Activated T-cell treated with anti-CD3 and anti-CD28 coated beads, Interleukin-2, amount 50 U/mL, for 24 hours (primary cell): ENCODE measurements around the gene TRAPPC2.

Experiments used
- DNase-seq: peaks from one replicate; pipeline ENCODE4 v3.0.0-alpha.2; 2020
- H3K27ac Mint-ChIP-seq: 2 replicates; pipeline ENCODE4 v1.8.0; 2020; ENCODE audit warnings: mild to moderate bottlenecking, mixed read lengths
- H3K27me3 Mint-ChIP-seq: 2 replicates; pipeline ENCODE4 v1.8.0; 2020; ENCODE audit warnings: mixed read lengths
- H3K36me3 Mint-ChIP-seq: 2 replicates; pipeline ENCODE4 v1.8.0; 2020; ENCODE audit warnings: low read depth, mixed read lengths
- H3K4me1 Mint-ChIP-seq: 2 replicates; pipeline ENCODE4 v1.8.0; 2020; ENCODE audit warnings: low read depth, mixed read lengths
- H3K4me3 Mint-ChIP-seq: 2 replicates; pipeline ENCODE4 v1.8.0; 2020; ENCODE audit warnings: mild to moderate bottlenecking, moderate library complexity, mixed read lengths
- H3K9me3 Mint-ChIP-seq: 2 replicates; pipeline ENCODE4 v1.8.0; 2020; ENCODE audit warnings: mixed read lengths

Gene TRAPPC2

DNA sequence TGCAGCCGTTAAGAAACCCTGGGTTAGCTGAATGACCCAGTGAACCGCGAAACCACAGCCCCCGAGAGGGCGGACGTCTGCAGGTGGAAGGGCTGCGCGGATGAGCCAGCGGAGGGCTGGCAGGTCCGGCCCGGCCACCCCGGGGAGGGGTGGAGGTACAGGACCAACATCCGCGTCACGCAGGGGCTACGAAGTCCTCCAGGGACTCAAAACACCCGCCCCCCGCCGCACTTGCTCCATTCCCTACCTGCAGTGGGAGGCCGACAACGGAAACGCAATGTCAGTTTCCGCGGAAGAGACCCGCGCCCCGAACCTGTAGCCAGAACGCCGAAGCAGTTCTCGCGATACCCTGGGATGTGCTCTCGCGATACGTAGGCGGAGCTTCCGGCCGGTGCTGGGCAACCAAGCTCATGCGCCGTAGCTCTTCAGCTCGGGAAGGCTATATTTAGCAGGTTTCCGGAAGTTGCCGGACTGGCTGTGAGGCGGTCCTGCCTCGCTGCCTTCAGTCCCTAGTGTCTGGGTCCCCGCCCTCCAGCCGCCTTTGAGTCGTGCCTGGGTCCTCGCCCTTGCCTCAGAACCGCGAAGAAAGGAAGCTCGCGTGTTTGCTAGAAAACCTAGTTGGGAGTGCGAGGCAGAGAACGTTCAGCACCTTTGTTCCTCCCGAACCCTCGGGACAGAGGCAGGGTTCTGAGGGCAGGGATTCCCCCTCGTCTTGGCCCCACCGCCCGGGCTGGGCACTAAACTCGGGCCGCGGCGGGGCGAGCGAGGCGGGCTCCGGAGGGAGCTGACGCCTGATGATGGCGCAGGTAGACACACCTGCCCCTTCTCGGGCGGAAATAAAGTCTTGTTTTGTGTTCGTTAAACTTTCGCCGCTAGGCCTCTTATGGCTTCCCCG is at the start of gene TRAPPC2, which contains the start of gene OFD1:
TSS of gene TRAPPC2 (minus strand) at position 343 of the 895 bp plus-strand sequence. CDS start 14,657 bp downstream, outside the sequence.
TSS of gene OFD1 (plus strand) at position 471 of the 895 bp plus-strand sequence. CDS start at position 795, 324 bp downstream.
- peak; percentile 92 for DNase-seq
- H3K4me3 Mint-ChIP-seq = peak within 1 kb of the TSS; percentile 86
- H3K9me3 Mint-ChIP-seq = no peaks in the 10 kb centered on the region
- peaks cover 64% of the 10 kb centered on the region for H3K36me3 Mint-ChIP-seq
- H3K27me3 Mint-ChIP-seq = peaks cover 21% of the 10 kb centered on the region
- peaks cover 54% of the 10 kb centered on the region for H3K4me1 Mint-ChIP-seq
- peak within 1 kb of the TSS; percentile 93 for H3K27ac Mint-ChIP-seq

DNA sequence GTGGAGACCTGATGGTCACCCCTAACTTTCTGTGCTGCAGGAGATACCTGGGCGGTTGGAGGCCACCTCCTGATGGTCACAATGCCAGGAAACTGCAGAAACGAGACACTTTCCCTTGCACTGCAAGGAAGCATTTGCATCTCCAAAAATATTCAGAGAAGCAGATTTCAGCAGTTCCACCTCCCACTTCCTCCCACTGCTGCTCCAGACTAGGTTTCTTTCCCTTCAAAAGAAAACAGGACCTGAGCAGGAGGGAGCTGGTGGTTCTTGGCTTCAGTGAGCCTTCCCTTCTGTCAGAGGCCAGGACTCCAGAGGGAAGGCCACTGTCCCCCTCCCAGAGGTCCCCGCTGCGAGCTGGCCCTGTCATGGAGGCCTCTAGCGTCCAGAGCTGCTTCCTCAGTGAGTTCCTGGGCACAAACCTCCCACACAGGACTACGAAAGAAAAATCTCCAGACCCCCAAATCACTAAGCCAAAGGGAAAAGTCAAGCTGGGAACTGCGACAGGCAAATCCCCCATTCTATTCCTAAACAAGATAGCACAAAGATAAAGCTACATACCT is 46.5 kb upstream of the TRAPPC2 start:
- H3K36me3 Mint-ChIP-seq = peaks cover 13% of the 10 kb centered on the region

DNA sequence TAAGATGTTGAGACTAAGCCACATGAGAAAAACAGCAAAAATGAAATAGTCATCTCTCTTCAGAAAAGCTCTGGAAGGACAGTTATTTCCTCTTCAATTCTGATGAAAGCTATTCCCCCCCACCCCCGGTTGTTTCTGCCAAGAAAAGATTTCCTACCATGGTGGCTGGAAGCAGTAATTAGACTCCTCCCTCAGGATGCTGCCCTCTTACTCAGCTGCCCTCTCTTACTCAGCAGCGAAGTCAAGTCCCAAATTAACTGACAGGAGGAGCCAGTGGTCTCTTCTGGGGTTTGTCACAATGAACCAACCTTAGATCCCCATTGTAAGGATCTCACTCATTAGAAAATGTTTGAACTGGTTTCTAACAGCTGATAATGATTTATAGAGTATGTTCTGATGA is 44.5 kb upstream of the TRAPPC2 start:
- H3K4me1 Mint-ChIP-seq = peaks cover 4% of the 10 kb centered on the region
- H3K27me3 Mint-ChIP-seq = peaks cover 15% of the 10 kb centered on the region
- H3K27ac Mint-ChIP-seq = peak overlapping the region; percentile 44
- peaks cover 33% of the 10 kb centered on the region for H3K36me3 Mint-ChIP-seq
- no peaks in the 10 kb centered on the region for H3K9me3 Mint-ChIP-seq
- DNase-seq = no peak
- H3K4me3 Mint-ChIP-seq = no peak overlapping the region

More for the DNA sequence above, 46.5 kb upstream of the TRAPPC2 start:
- no peak for DNase-seq
- no peak overlapping the region for H3K27ac Mint-ChIP-seq
- no peak overlapping the region for H3K4me3 Mint-ChIP-seq
- peaks cover 4% of the 10 kb centered on the region for H3K4me1 Mint-ChIP-seq
- H3K27me3 Mint-ChIP-seq = peaks cover 21% of the 10 kb centered on the region
- no peaks in the 10 kb centered on the region for H3K9me3 Mint-ChIP-seq

DNA sequence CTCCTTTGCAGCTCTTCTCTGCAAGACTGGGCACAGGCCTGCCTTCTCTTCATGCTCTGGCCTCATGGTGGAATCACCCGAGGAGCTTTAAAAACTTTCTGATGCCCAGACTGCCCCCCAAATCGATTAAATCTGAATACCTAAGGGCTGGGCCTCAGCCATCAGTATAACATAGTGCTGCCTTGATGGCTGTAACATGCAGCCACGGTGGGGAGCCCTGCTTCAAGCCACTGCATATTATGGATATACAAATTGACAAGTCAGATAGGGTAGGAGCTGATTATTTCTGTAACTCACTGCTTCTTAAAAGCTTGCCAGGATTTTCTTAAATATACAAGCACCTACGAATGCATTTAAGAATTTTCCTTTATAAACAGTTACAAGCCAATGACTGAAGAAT is 42.0 kb upstream of the TRAPPC2 start:
- DNase-seq = no peak
- no peak overlapping the region for H3K27ac Mint-ChIP-seq
- peaks cover 4% of the 10 kb centered on the region for H3K4me1 Mint-ChIP-seq
- peaks cover 53% of the 10 kb centered on the region for H3K36me3 Mint-ChIP-seq
- no peak overlapping the region for H3K4me3 Mint-ChIP-seq
- no peaks in the 10 kb centered on the region for H3K9me3 Mint-ChIP-seq
- H3K27me3 Mint-ChIP-seq = peaks cover 12% of the 10 kb centered on the region

DNA sequence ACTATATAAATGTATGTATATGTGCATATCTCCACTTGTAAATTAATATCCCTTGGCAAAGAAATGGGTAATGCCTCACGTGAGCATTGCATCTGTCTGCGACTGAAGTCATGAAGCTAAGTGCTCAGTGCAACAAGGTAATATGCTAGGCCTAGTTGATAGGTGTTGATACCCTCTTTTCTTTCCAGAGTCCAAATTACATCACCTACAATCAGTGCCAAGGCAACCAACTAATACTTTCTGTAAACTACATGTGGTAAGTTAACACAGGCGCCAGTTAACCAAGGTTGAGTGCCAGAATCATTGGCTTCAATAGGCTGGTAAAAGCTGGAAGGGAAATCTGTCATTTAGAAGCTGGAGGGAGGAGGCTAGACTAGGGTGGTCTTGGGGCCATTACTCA is 41.4 kb upstream of the TRAPPC2 start:
- H3K4me1 Mint-ChIP-seq = peaks cover 4% of the 10 kb centered on the region

DNA sequence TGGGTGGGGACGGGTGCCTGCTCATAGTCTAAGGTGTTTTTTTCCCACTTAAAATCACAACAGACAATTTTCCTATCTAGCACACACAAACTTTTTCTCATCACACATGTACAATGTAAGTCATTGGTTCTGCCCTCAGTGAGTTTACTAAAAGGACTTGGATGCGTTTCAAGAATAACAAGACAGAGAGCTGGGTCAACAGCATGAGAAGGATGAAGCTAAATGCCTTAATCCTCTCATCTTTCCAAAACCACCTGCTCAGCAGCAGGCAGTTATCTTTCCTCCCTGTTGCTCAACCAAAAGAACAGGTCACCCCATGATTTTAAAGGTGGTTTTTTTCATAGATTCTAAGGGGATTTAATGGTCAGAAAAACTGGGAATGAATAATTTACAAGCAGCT is 40.3 kb upstream of the TRAPPC2 start:
- Mint-ChIP-seq H3K4me1 (peaks cover 4% of the 10 kb centered on the region), H3K9me3 (no peaks in the 10 kb centered on the region), H3K4me3 (no peak overlapping the region), H3K27ac (no peak overlapping the region), H3K36me3 (peaks cover 68% of the 10 kb centered on the region), H3K27me3 (peaks cover 3% of the 10 kb centered on the region)
- DNase-seq = no peak

More for the DNA sequence above, 41.4 kb upstream of the TRAPPC2 start:
- H3K27me3 Mint-ChIP-seq = peaks cover 7% of the 10 kb centered on the region
- no peak overlapping the region for H3K27ac Mint-ChIP-seq
- H3K36me3 Mint-ChIP-seq = peaks cover 57% of the 10 kb centered on the region
- no peaks in the 10 kb centered on the region for H3K9me3 Mint-ChIP-seq
- DNase-seq = no peak
- H3K4me3 Mint-ChIP-seq = no peak overlapping the region

DNA sequence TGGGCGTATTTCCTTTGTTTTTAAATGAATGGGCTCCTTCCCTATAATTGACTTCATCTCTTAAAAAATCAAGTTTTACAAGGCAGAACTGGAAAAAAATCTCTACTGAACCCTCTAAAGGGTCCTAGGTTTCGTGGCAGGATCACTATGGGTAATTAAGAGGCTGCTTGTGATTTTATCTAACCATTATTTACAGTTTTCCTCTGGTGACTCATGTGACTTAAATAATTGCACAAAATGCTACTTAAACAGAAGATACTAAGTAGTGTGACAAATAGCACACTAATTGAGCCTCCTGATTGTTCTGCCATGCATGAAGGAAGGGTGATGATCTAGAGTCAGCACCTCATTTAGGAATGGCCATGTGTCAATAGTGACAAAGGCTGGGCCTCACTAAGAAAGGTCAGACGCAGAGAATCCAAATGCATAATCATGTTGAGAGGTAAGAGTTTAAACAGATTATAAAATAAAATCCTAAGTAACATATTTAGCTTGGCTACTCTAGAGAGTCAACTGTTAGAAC is 35.7 kb upstream of the TRAPPC2 start:
- Mint-ChIP-seq H3K4me3 (no peak overlapping the region), H3K9me3 (no peaks in the 10 kb centered on the region), H3K36me3 (peaks cover 91% of the 10 kb centered on the region), H3K4me1 (no peaks in the 10 kb centered on the region), H3K27me3 (peaks cover 10% of the 10 kb centered on the region), H3K27ac (no peak overlapping the region)
- DNase-seq = no peak

DNA sequence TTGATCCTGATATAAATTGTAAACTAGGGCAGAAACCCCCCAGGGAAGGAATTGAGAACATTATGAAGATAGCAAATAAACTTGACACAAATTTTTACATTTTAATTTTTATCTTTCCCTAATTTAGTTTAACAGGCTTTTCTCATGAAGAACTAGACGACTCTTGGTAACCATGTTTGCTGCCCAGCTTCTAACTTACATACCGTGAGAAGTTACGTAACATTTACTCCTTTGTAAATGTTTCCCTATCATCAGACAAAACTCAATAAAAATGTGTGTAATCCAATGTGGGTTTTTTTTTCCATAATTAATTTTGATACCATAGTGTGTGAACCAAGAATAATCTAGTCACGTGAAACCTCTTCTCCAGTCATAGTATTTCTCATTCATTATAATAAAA is 34.5 kb upstream of the TRAPPC2 start:
- H3K36me3 Mint-ChIP-seq = peaks cover 86% of the 10 kb centered on the region

DNA sequence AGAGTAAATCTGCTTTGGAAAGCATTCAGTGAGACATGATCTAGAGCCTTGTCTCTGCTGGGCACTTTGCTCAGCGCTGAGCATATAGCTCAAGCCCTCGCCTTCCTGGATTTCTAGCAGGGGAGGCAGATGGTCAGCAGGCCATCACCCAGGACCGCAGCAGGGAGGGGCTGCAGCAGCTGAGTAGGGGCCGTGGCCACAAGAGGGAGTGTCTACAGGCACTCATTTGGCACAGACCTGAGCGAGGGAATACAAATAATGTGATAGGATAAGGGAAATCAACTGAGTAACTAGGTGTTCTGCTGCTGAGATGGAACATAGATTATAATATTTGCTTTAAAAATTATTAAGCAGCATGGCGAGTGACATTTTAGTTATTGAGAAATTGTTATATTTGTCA is 30.3 kb upstream of the TRAPPC2 start:
- Mint-ChIP-seq H3K36me3 (peaks cover 90% of the 10 kb centered on the region), H3K9me3 (no peaks in the 10 kb centered on the region), H3K4me1 (peaks cover 6% of the 10 kb centered on the region), H3K27ac (peak overlapping the region; percentile 48), H3K4me3 (no peak overlapping the region), H3K27me3 (peaks cover 27% of the 10 kb centered on the region)
- DNase-seq = no peak

More for the DNA sequence above, 34.5 kb upstream of the TRAPPC2 start:
- no peak overlapping the region for H3K27ac Mint-ChIP-seq
- no peaks in the 10 kb centered on the region for H3K4me1 Mint-ChIP-seq
- no peaks in the 10 kb centered on the region for H3K9me3 Mint-ChIP-seq
- no peak for DNase-seq
- no peak overlapping the region for H3K4me3 Mint-ChIP-seq
- H3K27me3 Mint-ChIP-seq = peaks cover 14% of the 10 kb centered on the region

DNA sequence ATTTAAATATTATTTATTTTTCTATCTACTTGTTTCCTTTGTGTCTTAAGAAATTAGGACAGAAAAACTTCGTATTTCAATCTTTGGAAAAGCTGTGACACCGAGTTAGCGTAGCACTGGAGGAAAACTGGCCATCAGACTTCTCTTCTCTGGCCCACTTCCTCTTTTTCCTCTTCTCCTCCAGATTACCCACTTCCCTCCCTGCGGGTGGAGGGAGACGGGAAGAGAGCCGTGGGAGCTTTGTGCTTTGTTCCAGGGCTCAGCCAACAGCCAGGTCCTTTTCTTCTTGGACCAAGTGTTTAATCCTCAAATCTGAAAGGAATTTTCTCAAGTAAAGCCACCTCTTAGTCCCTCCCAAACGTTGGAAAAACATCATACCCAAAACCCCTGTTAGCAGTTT is 29.9 kb upstream of the TRAPPC2 start:
- Mint-ChIP-seq H3K9me3 (no peaks in the 10 kb centered on the region), H3K27ac (peak overlapping the region; percentile 48), H3K4me3 (no peak overlapping the region), H3K36me3 (peaks cover 88% of the 10 kb centered on the region), H3K27me3 (peaks cover 27% of the 10 kb centered on the region), H3K4me1 (peaks cover 7% of the 10 kb centered on the region)
- DNase-seq = no peak

DNA sequence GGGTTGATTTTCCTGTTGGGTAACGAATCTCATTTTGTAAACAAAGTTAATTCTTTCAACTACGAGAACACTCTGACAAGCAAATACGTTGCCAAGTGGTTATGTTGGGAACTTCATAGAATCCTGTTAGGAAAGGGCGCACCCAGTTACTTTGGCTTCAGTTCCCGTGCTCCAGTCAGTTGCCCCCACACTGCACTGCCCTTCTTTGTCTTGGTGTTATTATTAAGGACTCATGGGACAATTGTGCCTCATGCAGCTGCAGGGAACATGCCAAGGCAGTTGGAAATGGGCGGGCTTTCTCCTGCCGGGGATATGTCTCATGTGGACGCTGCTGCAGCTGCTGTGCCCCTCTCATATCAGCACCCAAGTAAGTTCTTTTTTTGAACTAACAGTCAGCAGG is 29.1 kb upstream of the TRAPPC2 start:
- Mint-ChIP-seq H3K4me1 (peaks cover 9% of the 10 kb centered on the region), H3K27me3 (peaks cover 27% of the 10 kb centered on the region), H3K9me3 (no peaks in the 10 kb centered on the region), H3K27ac (peak overlapping the region; percentile 36), H3K4me3 (no peak overlapping the region), H3K36me3 (peaks cover 88% of the 10 kb centered on the region)
- DNase-seq = no peak

DNA sequence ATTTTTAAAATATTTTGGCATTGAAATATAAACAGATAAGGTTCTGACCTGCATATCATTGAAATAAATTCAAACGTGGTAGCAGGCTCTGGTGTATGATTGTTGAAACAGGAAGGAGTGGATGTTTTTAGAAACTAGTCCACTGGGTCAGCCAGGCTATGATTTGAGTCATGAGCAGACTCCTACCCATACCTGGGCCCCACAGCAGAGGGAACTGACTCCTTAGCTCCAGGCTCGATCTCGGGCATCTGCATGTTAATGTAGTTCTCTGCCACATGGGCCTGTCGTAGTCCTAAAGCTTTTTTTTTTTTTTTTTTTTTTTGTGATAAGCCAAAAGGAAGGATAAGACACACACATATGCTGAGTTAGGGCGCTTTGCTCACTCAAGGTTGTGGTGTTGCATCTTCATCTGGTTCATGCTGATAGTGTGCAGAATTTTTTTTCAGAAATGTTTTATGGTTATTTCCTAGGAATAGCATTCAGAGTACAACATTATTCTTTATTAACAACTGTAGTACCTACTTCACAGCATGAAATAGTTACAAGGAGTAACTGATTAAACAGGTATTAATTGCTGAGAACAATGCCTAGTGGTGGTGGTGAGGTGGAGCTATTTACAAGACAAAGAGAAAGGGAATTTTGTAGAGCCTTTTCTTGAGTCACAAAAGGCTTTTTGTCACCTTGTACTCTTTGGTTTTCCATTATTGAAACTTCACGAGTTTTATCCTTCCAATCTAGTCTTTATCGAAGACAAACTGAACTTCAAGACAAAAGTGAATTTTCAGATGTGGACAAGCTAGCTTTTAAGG is 27.4 kb upstream of the TRAPPC2 start:
- peaks cover 27% of the 10 kb centered on the region for H3K27me3 Mint-ChIP-seq
- H3K27ac Mint-ChIP-seq = no peak overlapping the region
- H3K36me3 Mint-ChIP-seq = peaks cover 86% of the 10 kb centered on the region
- H3K4me3 Mint-ChIP-seq = no peak overlapping the region
- peaks cover 9% of the 10 kb centered on the region for H3K4me1 Mint-ChIP-seq
- no peaks in the 10 kb centered on the region for H3K9me3 Mint-ChIP-seq
- DNase-seq = no peak

DNA sequence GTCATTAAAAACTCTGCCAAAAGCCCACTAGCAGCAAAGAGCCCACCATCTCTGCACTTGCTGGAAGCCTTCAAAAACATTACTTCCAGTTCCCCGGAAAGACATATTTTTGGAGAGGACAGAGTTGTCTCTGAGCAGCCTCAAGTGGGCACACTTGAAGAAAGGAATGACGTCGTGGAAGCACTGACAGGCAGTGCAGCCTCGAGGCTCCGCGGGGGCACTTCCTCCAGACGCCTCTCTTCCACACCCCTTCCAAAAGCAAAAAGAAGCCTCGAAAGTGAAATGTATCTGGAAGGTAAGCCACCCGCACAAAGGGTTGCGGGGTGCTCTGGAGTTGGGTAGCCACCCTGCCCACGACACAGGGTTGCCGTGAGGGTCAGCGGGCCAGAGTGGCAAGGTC is 26.0 kb upstream of the TRAPPC2 start:
- Mint-ChIP-seq H3K27me3 (peaks cover 17% of the 10 kb centered on the region), H3K27ac (no peak overlapping the region), H3K4me1 (peaks cover 11% of the 10 kb centered on the region), H3K9me3 (no peaks in the 10 kb centered on the region), H3K36me3 (peaks cover 83% of the 10 kb centered on the region), H3K4me3 (no peak overlapping the region)
- DNase-seq = no peak

DNA sequence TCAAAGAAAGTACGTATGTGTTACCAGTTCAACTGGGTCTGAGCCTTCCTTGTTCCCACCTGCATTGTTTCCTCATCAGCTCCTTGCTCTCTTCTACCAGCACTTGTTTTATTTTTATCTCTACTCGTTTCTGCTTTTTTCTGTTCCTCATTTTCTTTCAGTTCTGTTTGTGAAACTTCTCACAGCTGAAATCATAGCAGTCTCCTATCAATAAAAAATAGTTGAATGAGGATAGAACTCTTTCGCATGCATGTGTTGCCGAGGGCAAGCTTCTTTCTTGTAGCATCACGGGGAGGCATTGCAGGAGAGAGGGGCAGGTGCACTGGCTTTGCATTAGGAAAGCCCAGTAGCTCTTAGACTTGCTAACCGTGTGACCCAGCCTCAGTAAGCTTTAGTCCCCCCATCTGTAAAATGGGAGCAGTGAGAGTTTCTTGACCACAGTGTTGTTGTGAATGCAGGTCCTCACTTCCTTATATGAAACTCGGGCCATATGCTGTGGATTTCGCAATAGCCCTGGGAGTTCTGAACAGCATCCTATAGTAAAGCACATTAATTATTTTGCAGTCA is 24.8 kb upstream of the TRAPPC2 start:
- no peak overlapping the region for H3K4me3 Mint-ChIP-seq

More for the DNA sequence above, 24.8 kb upstream of the TRAPPC2 start:
- Mint-ChIP-seq H3K4me1 (peaks cover 19% of the 10 kb centered on the region), H3K27ac (no peak overlapping the region), H3K9me3 (no peaks in the 10 kb centered on the region), H3K36me3 (peaks cover 83% of the 10 kb centered on the region), H3K27me3 (peaks cover 12% of the 10 kb centered on the region)
- DNase-seq = no peak
